Smooth muscle cell (in vitro differentiated cells): ENCODE measurements around the gene PHLPP1. TPM values are rescaled to one million over a fixed set of nuclear protein-coding genes. Genes with fewer than 3 reads are reported as not detected.

Experiments used
- DNase-seq: peaks from one replicate; lab custom pipeline; 2025; ENCODE audit not compliant: unreplicated experiment; lab: John Stamatoyannopoulos, UW
- H2AFZ ChIP-seq: fragments of 200-600 bp; sonication (generic); 2 replicates; pipeline ENCODE4 v1.6.0; 2016; ENCODE audit warnings: antibody characterized with exemption, low read depth, mild to moderate bottlenecking
- H3F3A ChIP-seq: fragments of 200-600 bp; sonication (generic); 2 replicates; pipeline ENCODE4 v1.6.0; 2017; ENCODE audit warnings: antibody characterized with exemption, low read depth
- H3K27ac ChIP-seq: fragments of 200-600 bp; sonication (generic); 2 replicates; pipeline ENCODE4 v1.5.1; 2016; ENCODE audit warnings: low read depth, mild to moderate bottlenecking
- H3K27me3 ChIP-seq: fragments of 200-600 bp; sonication (generic); 2 replicates; pipeline ENCODE4 v1.6.1; 2016; ENCODE audit warnings: low read depth, mild to moderate bottlenecking
- H3K36me3 ChIP-seq: fragments of 200-600 bp; sonication (generic); 2 replicates; pipeline ENCODE4 v1.5.1; 2016; ENCODE audit warnings: low read depth
- H3K4me1 ChIP-seq: fragments of 200-600 bp; sonication (generic); 2 replicates; pipeline ENCODE4 v1.5.1; 2016; ENCODE audit warnings: low read depth
- H3K4me2 ChIP-seq: fragments of 200-600 bp; sonication (generic); 2 replicates; pipeline ENCODE4 v1.6.0; 2016; ENCODE audit warnings: mild to moderate bottlenecking
- H3K4me3 ChIP-seq: fragments of 200-600 bp; sonication (generic); 2 replicates; pipeline ENCODE4 v1.5.1; 2016; ENCODE audit warnings: mild to moderate bottlenecking
- H3K79me2 ChIP-seq: fragments of 200-600 bp; sonication (generic); 2 replicates; pipeline ENCODE4 v1.6.0; 2016; ENCODE audit warnings: low read depth, mild to moderate bottlenecking
- H3K9ac ChIP-seq: fragments of 200-600 bp; sonication (generic); 2 replicates; pipeline ENCODE4 v1.6.0; 2016; ENCODE audit warnings: low read depth
- H3K9me3 ChIP-seq: fragments of 200-600 bp; sonication (generic); replicated peaks from 2 replicates; pipeline ENCODE4 v1.5.1; 2016; ENCODE audit warnings: low read depth
- H4K20me1 ChIP-seq: fragments of 200-600 bp; sonication (generic); 2 replicates; pipeline ENCODE4 v1.6.0; 2016; ENCODE audit warnings: low read depth
- CTCF ChIP-seq: fragments of 200-600 bp; sonication (generic); IDR thresholded peaks from 2 replicates; pipeline ENCODE4 v1.5.1; 2017; ENCODE audit warnings: borderline replicate concordance, mild to moderate bottlenecking, antibody characterized with exemption; ENCODE audit not compliant: insufficient read depth, poor library complexity, severe bottlenecking
- WGBS: methylation state at CpG from one replicate; pipeline ENCODE4 v1.1.7; 2016; ENCODE audit warnings: low lambda C conversion rate; 5-methylcytosine and 5-hydroxymethylcytosine counted together
- polyA plus RNA-seq: library from polyadenylated mRNA; unstranded; fragments of >200 nt; fragmentation: Nextera tagmentation; extraction: Ambion mirVana; gene quantifications from 2 replicates; pipeline ENCODE4 v1.2.1, GENCODE V29; 2016
- total RNA-seq: library from RNA; depleted of rRNA; stranded (reverse); fragments of >200 nt; gene quantifications from 2 replicates; pipeline ENCODE4 v1.2.3, GENCODE V29; 2014

Gene PHLPP1
- total and polyA plus RNA-seq, 2 experiments from 2014 or later = 1.1 to 4.3 TPM

- Histone ChIP-seq H3K9me3 (no peaks in the 10 kb centered on the region), H3K27ac (no peak overlapping the region), H3K27me3 (no peaks in the 10 kb centered on the region), H2AFZ (no peak overlapping the region), H4K20me1 (no peaks in the 10 kb centered on the region), H3K4me1 (no peaks in the 10 kb centered on the region), H3K79me2 (no peaks in the 10 kb centered on the region), H3K9ac (no peak overlapping the region), H3K36me3 (no peaks in the 10 kb centered on the region), H3K4me3 (no peak overlapping the region), H3K4me2 (no peak overlapping the region), H3F3A (no peaks in the 10 kb centered on the region)
- TF ChIP-seq CTCF = no peak
- no peak for DNase-seq
- WGBS = 65% methylated on average over 1 of the region's 1 CpG
These were observed 213.0 kb downstream of the PHLPP1 start for GRCh38 chr18:62928326-62928725.

GRCh38 chr18:62933261-62933887 lies 218.0 kb downstream of the PHLPP1 start:
- H3K27ac ChIP-seq = no peak overlapping the region
- no peak for DNase-seq
- H3K4me2 ChIP-seq = no peak overlapping the region
- H3K9me3 ChIP-seq = peaks cover 2% of the 10 kb centered on the region
- H3K4me1 ChIP-seq = no peaks in the 10 kb centered on the region
- no peak overlapping the region for H3K4me3 ChIP-seq
- H3K9ac ChIP-seq = no peak overlapping the region
- WGBS = 96% methylated on average over 2 of the region's 2 CpGs
- H3K36me3 ChIP-seq = no peaks in the 10 kb centered on the region
- no peak overlapping the region for H2AFZ ChIP-seq
- no peaks in the 10 kb centered on the region for H3K27me3 ChIP-seq
- H3K79me2 ChIP-seq = no peaks in the 10 kb centered on the region
- no peaks in the 10 kb centered on the region for H4K20me1 ChIP-seq
- H3F3A ChIP-seq = no peaks in the 10 kb centered on the region
- TF ChIP-seq CTCF = no peak

GRCh38 chr18:62935994-62936393 lies 220.7 kb downstream of the PHLPP1 start:
- Histone ChIP-seq H3K9me3 (peaks cover 2% of the 10 kb centered on the region), H3K79me2 (no peaks in the 10 kb centered on the region), H3K4me2 (no peak overlapping the region), H3K4me3 (no peak overlapping the region), H2AFZ (no peak overlapping the region), H3K4me1 (no peaks in the 10 kb centered on the region), H3F3A (no peaks in the 10 kb centered on the region), H3K36me3 (no peaks in the 10 kb centered on the region), H4K20me1 (no peaks in the 10 kb centered on the region), H3K9ac (no peak overlapping the region), H3K27ac (no peak overlapping the region), H3K27me3 (no peaks in the 10 kb centered on the region)
- no peak for TF ChIP-seq CTCF
- 94% methylated on average over 3 of the region's 3 CpGs for WGBS
- no peak for DNase-seq

GRCh38 chr18:62937065-62937464 lies 221.7 kb downstream of the PHLPP1 start:
- 95% methylated on average over 2 of the region's 2 CpGs for WGBS
- H3K36me3 ChIP-seq = no peaks in the 10 kb centered on the region
- H3K9ac ChIP-seq = no peak overlapping the region
- no peaks in the 10 kb centered on the region for H3K4me1 ChIP-seq
- H3K27ac ChIP-seq = no peak overlapping the region
- H2AFZ ChIP-seq = no peak overlapping the region
- H4K20me1 ChIP-seq = no peaks in the 10 kb centered on the region
- no peaks in the 10 kb centered on the region for H3F3A ChIP-seq
- no peaks in the 10 kb centered on the region for H3K27me3 ChIP-seq
- H3K9me3 ChIP-seq = peaks cover 2% of the 10 kb centered on the region
- no peak overlapping the region for H3K4me3 ChIP-seq
- no peak overlapping the region for H3K4me2 ChIP-seq
- DNase-seq = no peak
- no peak for TF ChIP-seq CTCF
- no peaks in the 10 kb centered on the region for H3K79me2 ChIP-seq
